ENCODE results near the gene TMEM132C.

- TF ChIP-seq EZH2phosphoT487 (IDR thresholded peaks at IDR 0.05; ENCODE audit: low read length) = no peak
- TF ChIP-seq, protein P1, sequence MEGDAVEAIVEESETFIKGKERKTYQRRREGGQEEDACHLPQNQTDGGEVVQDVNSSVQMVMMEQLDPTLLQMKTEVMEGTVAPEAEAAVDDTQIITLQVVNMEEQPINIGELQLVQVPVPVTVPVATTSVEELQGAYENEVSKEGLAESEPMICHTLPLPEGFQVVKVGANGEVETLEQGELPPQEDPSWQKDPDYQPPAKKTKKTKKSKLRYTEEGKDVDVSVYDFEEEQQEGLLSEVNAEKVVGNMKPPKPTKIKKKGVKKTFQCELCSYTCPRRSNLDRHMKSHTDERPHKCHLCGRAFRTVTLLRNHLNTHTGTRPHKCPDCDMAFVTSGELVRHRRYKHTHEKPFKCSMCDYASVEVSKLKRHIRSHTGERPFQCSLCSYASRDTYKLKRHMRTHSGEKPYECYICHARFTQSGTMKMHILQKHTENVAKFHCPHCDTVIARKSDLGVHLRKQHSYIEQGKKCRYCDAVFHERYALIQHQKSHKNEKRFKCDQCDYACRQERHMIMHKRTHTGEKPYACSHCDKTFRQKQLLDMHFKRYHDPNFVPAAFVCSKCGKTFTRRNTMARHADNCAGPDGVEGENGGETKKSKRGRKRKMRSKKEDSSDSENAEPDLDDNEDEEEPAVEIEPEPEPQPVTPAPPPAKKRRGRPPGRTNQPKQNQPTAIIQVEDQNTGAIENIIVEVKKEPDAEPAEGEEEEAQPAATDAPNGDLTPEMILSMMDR (IDR thresholded peaks at IDR 0.05; ENCODE audit: low read length) = no peak
- no peak for TF ChIP-seq EZH2 (optimal IDR thresholded peaks at IDR 0.05; ENCODE audit: low read depth, low read length)
These were observed 372.1 kb downstream of the TMEM132C start for GRCh38 chr12:128639089-128639488.

Data from MM.1S (cell line).